GM18867 (cell line): ENCODE data around the gene CCR6.
A peak's percentile ranks its signal among the peaks of the same experiment; 100 is the strongest.
"Not testable (repeated sequence)": the region's sequence is repeated elsewhere in the genome, so short reads cannot be mapped to it uniquely, and the experiment has no call there.

Experiments
- ATAC-seq: cut with Tn5 transposase; IDR thresholded peaks from one replicate; pipeline ENCODE4 v1.9.1; 2021; ENCODE audit warnings: mild to moderate bottlenecking, moderate library complexity; ENCODE audit not compliant: unreplicated experiment

CCR6 gene

DNA sequence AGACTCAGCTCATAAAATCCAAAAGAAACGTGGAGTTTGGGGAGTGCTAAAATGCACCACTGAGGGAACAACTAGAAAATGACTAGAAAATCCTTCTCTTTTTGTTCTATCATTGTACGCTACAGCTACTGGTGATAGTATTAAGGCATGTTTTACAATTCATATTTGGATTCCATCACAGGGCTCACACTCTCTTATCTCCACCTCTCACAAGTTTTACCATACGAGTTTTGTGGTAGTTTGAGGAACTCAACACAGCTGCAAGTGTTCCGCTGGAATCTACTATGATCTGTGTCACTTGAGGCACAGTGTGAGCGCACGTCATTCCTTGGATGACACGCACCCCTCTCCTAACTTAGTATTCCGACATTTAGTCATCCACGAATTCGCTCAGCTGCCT lies 44.8 kb downstream of the CCR6 start:
- ATAC-seq, result not testable (repeated sequence)

DNA sequence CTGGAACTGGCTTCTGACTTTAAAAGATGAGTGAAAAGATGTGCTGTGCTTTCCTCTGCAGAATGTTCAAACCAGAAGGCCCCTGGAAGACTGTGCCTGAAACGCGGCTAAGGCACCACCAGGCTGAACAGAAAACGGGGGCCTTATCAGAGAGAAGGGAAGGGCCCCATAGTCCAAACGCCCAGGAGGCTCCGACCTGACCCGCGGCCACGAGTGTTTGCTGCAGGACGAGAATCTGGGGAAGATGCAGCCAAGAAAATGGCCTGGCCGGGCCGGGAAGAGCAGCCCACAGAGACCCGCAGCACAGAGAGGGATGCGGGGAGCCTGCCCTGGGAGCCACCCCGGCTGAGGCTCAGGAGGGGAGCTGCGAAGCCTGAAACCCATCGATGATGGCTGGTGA lies 45.4 kb downstream of the CCR6 start:
- ATAC-seq, result not testable (repeated sequence)

DNA sequence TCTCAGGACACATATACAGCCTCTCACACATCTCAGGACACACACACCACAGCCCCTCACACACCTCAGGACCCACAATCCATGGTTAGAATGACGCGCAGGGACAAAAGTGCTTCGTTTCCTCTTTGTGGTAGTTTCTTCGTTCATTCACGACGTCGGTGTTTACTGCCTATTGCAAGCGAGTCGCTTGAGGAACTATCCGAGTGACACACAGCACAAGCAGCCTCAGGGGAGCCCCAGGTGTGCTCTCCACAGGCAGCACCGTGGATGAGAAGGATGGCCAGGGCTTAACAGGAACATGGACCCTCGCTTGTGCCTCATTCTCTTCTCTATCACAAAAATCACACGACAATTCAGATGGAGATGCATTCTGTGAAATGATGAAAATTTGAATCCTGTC lies 47.0 kb downstream of the CCR6 start:
- ATAC-seq, result not testable (repeated sequence)

DNA sequence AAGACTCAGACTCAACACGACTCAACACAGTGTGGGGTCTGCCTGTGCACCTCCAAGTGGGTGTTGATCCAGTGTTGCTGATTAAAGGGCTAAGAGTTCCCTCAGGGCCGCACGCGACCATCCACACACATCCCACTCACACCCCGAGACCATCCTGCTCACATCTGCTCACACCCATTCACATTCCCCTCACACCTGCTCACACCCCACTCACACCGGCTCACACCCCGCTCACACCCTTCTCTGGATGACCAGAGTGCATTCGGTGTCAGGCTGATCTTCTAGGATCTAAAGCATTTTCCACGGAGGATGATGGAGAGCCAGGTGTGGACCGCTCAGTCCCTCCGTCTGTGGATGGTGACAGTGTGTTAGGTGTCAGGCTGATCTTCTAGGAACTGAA lies 48.4 kb downstream of the CCR6 start:
- not testable (repeated sequence) for ATAC-seq

DNA sequence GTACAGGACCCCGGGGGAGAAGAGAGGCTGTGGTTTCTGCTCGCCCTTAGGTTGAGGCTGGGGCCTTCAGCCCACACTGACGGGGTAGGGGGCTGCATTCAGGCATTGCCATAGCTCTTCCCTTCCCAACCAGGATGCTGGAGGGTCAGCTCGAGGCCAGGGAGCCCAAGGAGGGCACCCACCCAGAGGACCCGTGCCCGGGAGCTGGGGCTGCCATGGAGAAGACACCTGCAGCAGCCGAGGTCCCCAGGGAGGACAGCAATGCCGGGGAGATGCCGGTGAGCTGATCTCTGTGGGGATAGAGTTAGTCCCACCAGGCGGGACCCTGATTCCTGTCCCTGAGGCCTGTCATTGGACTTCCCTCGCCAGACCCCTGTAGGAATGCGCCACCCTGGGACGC lies 49.1 kb downstream of the CCR6 start:
- ATAC-seq, result not testable (repeated sequence)

DNA sequence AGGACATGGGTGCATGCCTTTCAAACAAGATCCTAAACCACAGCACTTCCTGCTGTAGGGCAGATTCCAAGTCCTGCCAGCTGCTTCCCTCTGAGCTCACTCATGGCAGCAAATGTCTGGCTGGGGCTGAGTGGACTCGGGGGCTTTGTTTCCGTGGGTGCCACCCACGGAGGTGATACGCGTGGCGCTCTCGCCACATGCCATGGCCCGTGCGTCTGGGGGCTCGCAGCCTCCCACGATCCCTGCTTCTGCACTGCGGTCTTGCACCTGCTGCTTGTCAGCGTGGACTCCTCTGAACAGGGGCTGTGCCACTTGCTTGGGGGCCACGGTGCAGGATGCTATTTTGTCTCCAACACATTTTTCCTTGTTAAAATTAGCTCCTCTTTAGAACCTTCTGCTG lies 54.4 kb downstream of the CCR6 start:
- ATAC-seq, result not testable (repeated sequence)

DNA sequence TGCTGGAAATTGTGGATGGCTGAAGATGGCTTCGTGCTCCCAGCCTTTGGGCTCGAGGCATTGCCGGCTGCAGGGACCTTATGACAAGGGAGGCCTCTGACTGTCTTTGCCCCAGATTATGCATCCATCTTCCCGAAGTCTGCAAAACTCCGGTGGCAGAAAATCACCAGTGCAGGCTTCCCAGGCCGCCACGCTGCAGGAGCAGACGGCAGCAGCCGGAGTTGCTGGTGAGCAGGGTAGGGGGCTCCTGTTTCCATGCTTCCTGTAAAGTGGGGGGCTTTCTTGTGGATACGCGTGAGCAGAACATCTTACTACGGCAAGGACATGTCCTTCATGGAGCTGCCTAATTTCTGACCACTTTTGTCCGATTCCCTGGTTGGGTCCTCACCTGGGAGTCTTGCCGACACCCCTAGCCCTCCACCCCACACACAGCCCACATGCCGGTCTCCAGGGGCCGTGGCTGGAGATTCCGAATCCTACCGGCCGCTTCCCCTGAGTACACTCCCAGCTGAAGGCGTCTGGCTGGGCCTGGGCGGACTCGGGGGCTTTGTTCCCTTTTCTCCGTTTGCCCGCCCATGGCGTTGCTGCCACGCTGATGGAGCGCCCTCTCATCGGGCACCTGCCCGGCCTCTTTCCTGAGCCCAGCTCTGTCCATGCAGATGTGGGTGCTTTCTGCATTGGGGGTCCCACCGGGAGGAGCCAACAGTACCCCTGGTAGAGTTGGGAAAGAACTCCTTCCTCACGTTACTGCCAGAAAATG lies 56.2 kb downstream of the CCR6 start:
- not testable (repeated sequence) for ATAC-seq

DNA sequence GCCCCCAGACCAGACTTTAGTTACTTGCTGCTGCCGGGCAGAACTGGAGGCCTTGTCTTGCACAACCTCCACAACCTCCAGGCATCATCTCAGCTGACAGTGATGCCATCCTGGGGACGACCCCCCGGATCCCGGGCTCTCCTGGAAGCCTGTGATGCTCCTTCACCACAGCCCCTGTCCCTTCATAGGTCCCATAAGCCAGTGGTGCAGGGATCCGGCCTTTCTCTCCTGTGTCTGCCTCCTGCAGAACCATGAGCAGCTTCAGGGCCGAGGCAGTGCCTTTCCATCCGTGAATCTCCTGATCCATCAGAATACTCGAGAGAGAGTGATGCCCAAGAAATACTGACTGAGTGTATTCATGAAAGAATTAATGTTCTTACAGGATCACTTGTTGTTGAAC lies 57.2 kb downstream of the CCR6 start:
- ATAC-seq, result not testable (repeated sequence)

DNA sequence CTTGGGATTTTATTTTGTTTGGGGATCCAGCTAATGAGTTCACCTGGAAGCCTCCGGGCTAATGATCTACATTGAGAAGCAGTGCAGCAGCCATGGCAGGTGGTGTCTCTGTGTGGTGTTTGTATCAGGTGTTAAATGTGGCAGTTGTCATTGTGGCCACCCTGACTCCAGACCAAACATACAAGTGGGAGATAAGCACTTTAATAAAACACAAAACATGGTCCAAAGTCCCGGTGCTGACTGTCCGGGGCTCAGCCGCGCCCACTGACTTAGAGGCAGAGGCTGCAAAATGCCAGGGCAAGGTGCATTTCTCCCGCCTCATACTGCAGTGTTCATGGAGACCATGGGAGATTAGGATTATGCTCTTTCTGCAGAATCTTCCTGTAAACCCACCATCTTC lies 58.5 kb downstream of the CCR6 start:
- not testable (repeated sequence) for ATAC-seq

DNA sequence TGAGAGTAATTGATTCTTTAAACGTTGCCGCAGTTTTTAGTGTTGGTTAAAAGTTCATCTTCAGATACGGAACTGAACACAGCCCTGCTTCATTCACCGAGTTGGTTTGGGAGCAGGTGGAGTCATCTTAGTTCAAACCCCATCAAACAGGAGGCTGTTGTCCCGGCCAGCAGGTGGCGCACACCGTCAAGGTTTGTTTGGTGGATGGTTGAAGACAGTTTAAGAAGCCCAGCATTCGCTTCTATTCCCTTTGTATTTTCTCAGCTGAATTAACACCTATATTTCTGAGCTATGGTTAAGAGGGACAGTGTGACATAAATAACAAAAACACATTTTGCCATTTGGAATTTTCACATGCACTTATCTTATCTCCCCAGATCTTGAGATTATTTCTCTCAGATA lies 60.0 kb downstream of the CCR6 start:
- peak; percentile 73 for ATAC-seq

DNA sequence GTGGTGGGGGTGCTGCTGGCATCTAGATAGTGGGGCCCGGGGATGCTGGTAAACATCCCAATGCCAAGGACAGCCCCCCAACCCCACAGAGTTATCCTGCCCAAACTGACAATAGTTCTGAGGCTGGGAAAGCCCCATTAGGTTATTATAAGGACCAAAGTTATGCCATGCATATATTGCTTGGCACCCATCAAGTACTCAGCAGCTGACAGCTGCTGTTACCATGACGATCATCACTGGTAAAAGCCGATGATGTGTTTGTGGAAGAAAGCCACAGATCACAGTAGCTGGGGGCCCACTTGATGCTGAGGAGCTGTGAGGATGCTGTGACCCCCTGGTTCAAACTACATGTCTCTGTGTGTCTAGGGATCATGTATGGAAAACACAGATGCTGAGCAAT lies 62.2 kb downstream of the CCR6 start:
- ATAC-seq, result not testable (repeated sequence)

DNA sequence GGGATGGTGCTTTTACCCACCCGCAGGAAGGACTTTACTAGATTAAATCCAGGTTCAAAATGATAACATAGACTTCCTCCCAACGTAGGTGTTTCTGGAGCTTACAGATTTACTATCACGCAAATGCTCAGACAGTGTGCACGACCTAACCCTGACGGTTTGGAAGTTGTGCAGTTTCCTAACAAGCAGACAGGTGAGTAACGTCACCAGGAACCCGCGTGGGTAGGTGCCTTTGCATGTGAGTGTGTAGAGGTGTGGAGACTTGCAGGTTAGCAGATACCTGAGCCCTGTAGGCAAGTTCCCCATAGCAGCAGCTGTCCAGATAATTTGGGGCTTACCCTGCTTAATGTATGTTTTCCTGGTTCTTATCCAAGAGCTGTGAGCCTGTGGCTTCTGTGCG lies 64.4 kb downstream of the CCR6 start:
- not testable (repeated sequence) for ATAC-seq
